Trophoblast cell (in vitro differentiated cells and primary cell): Measurements from ENCODE around the gene ZNF891.

Experiments
- DNase-seq, 2 donors: peaks; one replicate each; pipeline ENCODE4 v3.0.0-alpha.2; 2016
- H2AFZ ChIP-seq: 2 replicates; pipeline ENCODE4 v1.6.1; 2013; ENCODE audit warnings: low read length, moderate library complexity, mild to moderate bottlenecking; ENCODE audit not compliant: insufficient read depth, poor library complexity
- H2AK5ac ChIP-seq: 2 replicates; pipeline ENCODE4 v1.6.1; 2013; ENCODE audit warnings: mild to moderate bottlenecking, low read length
- H2BK120ac ChIP-seq: 2 replicates; pipeline ENCODE4 v1.6.1; 2013; ENCODE audit warnings: low read length, mild to moderate bottlenecking, moderate library complexity; ENCODE audit not compliant: insufficient read depth, poor library complexity
- H2BK12ac ChIP-seq: 2 replicates; pipeline ENCODE4 v1.6.1; 2013; ENCODE audit warnings: mild to moderate bottlenecking, low read length, moderate library complexity
- H2BK5ac ChIP-seq: 2 replicates; pipeline ENCODE4 v1.6.1; 2013; ENCODE audit warnings: low read length, low read depth, moderate library complexity, mild to moderate bottlenecking; ENCODE audit not compliant: poor library complexity
- H3K14ac ChIP-seq: 2 replicates; pipeline ENCODE4 v1.6.1; 2013; ENCODE audit warnings: mild to moderate bottlenecking, low read length
- H3K18ac ChIP-seq: 2 replicates; pipeline ENCODE4 v1.6.1; 2013; ENCODE audit warnings: mild to moderate bottlenecking, low read length
- H3K23ac ChIP-seq: 2 replicates; pipeline ENCODE4 v1.6.1; 2013; ENCODE audit warnings: low read length
- H3K27ac ChIP-seq: 2 replicates; pipeline ENCODE4 v1.5.1; 2013; ENCODE audit warnings: low read depth, mild to moderate bottlenecking, inconsistent platforms, low read length, moderate library complexity
- H3K27me3 ChIP-seq: 2 replicates; pipeline ENCODE4 v1.6.1; 2013; ENCODE audit warnings: inconsistent platforms, mild to moderate bottlenecking, low read length, moderate library complexity; ENCODE audit not compliant: insufficient read depth
- H3K36me3 ChIP-seq, 2 experiments: 1 replicate in 1 of 2; 2 replicates in 1 of 2; pipeline ENCODE4 v1.6.1; 2013; ENCODE audit warnings: low read length in 2 of 2, mild to moderate bottlenecking in 2 of 2, moderate library complexity in 1 of 2; ENCODE audit not compliant: insufficient read depth in 2 of 2, control insufficient read depth in 1 of 2
- H3K4ac ChIP-seq: 2 replicates; pipeline ENCODE4 v1.6.1; 2013; ENCODE audit warnings: low read depth, mild to moderate bottlenecking, low read length, moderate library complexity
- H3K4me1 ChIP-seq, 2 experiments: 1 replicate in 1 of 2; 2 replicates in 1 of 2; pipeline ENCODE4 v1.6.1; 2013; ENCODE audit warnings: low read length in 2 of 2, mild to moderate bottlenecking in 2 of 2, moderate library complexity in 1 of 2; ENCODE audit not compliant: insufficient read depth in 2 of 2, control insufficient read depth in 1 of 2
- H3K4me2 ChIP-seq: 2 replicates; pipeline ENCODE4 v1.6.1; 2013; ENCODE audit warnings: inconsistent platforms, mild to moderate bottlenecking, low read length, moderate library complexity
- H3K4me3 ChIP-seq: 2 replicates; pipeline ENCODE4 v1.5.1; 2013; ENCODE audit warnings: mild to moderate bottlenecking, low read depth, low read length, inconsistent platforms
- H3K79me1 ChIP-seq: one replicate; pipeline ENCODE4 v1.6.1; 2013; ENCODE audit warnings: low read length
- H3K79me2 ChIP-seq: 2 replicates; pipeline ENCODE4 v1.6.1; 2013; ENCODE audit warnings: low read length, mild to moderate bottlenecking; ENCODE audit not compliant: control insufficient read depth, insufficient read depth, poor library complexity
- H3K9ac ChIP-seq: 2 replicates; pipeline ENCODE4 v1.6.1; 2013; ENCODE audit warnings: mild to moderate bottlenecking, low read length
- H3K9me3 ChIP-seq: 2 replicates; pipeline ENCODE4 v1.6.1; 2013; ENCODE audit warnings: low read depth, mild to moderate bottlenecking, control low read depth, inconsistent platforms, low read length; ENCODE audit not compliant: insufficient read depth
- H4K12ac ChIP-seq: 2 replicates; pipeline ENCODE4 v1.6.1; 2013; ENCODE audit warnings: low read depth, mild to moderate bottlenecking, low read length, moderate library complexity
- H4K8ac ChIP-seq: 2 replicates; pipeline ENCODE4 v1.6.1; 2013; ENCODE audit warnings: low read depth, mild to moderate bottlenecking, low read length, moderate library complexity
- H4K91ac ChIP-seq: one replicate; pipeline ENCODE4 v1.6.1; 2013; ENCODE audit warnings: low read depth, mild to moderate bottlenecking, low read length, moderate library complexity
- WGBS: extraction: QIAGEN DNeasy Blood & Tissue Kit; methylation state at CpG from one replicate; pipeline ENCODE4 v1.1.7; 2013; ENCODE audit warnings: missing lambda C conversion rate; ENCODE audit not compliant: insufficient read length, insufficient coverage; ENCODE audit errors: extremely low coverage; 5-methylcytosine and 5-hydroxymethylcytosine counted together

Gene ZNF891

DNA sequence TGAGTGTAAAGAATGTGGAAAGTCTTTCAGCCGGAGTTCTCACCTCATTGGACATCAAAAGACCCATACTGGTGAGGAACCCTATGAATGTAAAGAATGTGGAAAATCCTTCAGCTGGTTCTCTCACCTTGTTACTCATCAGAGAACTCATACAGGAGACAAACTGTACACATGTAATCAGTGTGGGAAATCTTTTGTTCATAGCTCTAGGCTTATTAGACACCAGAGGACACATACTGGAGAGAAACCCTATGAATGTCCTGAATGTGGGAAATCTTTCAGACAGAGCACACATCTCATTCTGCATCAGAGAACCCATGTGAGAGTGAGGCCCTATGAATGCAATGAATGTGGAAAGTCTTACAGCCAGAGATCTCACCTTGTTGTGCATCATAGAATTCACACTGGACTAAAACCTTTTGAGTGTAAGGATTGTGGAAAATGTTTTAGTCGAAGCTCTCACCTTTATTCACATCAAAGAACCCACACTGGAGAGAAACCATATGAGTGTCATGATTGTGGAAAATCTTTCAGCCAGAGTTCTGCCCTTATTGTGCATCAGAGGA lies 26.1 kb upstream of the ZNF891 start:
- Histone ChIP-seq H2BK12ac (no peak overlapping the region), H3K9me3 (peaks cover 19% of the 10 kb centered on the region), H3K79me2 (no peaks in the 10 kb centered on the region), H3K4me2 (no peak overlapping the region), H2BK120ac (no peak overlapping the region), H4K12ac (no peak overlapping the region), H3K36me3 (peaks cover 11 to 27% of the 10 kb centered on the region in 2 experiments), H3K14ac (no peak overlapping the region), H3K27me3 (no peaks in the 10 kb centered on the region), H3K4me3 (no peak overlapping the region), H3K18ac (no peak overlapping the region), H3K23ac (no peak overlapping the region), H4K91ac (no peak overlapping the region), H3K9ac (no peak overlapping the region), H3K4ac (no peak overlapping the region), H3K4me1 (no peaks in the 10 kb centered on the region), H3K27ac (no peak overlapping the region), H4K8ac (no peak overlapping the region), H2AK5ac (no peak overlapping the region), H3K79me1 (no peaks in the 10 kb centered on the region), H2AFZ (no peak overlapping the region), H2BK5ac (no peak overlapping the region)
- no peak for DNase-seq
- WGBS = no CpG with 5 or more reads among the region's 2 CpGs

DNA sequence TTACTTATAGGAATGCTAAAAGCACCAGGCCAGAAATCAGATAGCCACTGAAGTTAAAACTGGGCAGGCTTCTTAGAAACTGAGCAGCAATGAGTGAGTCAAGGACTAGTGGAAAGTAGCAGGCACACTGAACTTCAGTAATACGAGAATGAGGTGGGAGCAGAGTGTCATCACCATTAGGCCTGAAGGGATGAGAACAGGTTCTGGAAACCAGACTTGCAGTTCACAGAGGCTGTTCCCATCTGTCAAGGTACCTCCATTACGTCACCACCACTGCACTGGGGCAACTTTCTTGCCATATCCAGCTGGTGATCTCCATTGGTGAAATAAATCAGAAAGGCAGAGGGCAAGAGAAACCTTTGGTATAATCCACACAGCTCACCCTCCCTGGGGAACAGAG lies 15.9 kb upstream of the ZNF891 start:
- H3K14ac ChIP-seq = no peak overlapping the region
- no peaks in the 10 kb centered on the region for H3K27me3 ChIP-seq
- WGBS = no CpG with 5 or more reads among the region's 2 CpGs
- H3K4me1 ChIP-seq = no peaks in the 10 kb centered on the region
- H2BK12ac ChIP-seq = no peak overlapping the region
- no peak overlapping the region for H3K4me3 ChIP-seq
- no peak overlapping the region for H2BK120ac ChIP-seq
- H3K79me2 ChIP-seq = no peaks in the 10 kb centered on the region
- DNase-seq = no peak
- peaks cover 26 to 27% of the 10 kb centered on the region in 2 experiments for H3K36me3 ChIP-seq
- H2AFZ ChIP-seq = no peak overlapping the region
- no peak overlapping the region for H4K12ac ChIP-seq
- H4K8ac ChIP-seq = no peak overlapping the region
- no peak overlapping the region for H3K4me2 ChIP-seq
- no peak overlapping the region for H2AK5ac ChIP-seq
- H4K91ac ChIP-seq = no peak overlapping the region
- H3K23ac ChIP-seq = peak overlapping the region; percentile 85
- H3K4ac ChIP-seq = no peak overlapping the region
- no peak overlapping the region for H3K27ac ChIP-seq
- no peak overlapping the region for H3K9ac ChIP-seq
- H3K79me1 ChIP-seq = no peaks in the 10 kb centered on the region
- H3K9me3 ChIP-seq = peaks cover 11% of the 10 kb centered on the region
- no peak overlapping the region for H3K18ac ChIP-seq
- H2BK5ac ChIP-seq = no peak overlapping the region

DNA sequence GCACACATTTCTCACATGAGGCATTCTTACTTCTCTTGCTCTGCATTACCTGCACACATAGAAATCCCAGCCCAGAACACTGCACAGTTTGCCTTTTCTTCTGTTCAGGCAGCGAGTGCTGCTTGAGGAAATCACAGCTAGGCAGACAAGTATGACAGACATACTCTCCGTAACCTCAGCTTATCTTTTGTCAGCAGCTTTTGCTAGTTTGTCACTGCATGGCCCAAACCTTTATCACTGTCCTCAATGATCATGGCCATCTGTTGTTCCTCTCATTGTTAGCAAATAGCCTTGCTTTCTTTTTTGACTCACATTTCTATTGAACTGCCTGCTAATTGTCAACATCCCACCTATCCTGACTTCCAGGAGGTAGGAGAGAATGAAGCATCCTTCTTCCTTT lies 5.7 kb upstream of the ZNF891 start:
- no CpG with 5 or more reads among the region's 2 CpGs for WGBS
- no peak overlapping the region for H3K23ac ChIP-seq
- no peak overlapping the region for H3K4me2 ChIP-seq

DNA sequence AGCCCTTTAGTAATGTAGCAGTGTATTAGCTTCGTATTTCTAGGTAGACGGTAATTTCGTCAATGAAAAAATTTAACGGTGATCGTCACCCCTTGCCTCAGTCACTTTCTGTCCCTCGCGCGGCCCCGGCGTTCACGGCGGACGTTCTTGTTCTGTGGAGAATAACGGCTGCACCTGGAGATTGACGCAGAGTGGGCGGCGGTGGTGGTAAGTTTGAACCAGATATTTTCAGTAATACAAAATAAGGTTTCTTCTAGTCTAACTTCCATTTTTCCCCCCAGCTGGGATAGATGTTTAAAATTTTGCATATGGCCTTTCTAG lies 694 bp upstream of the ZNF891 start:
- peaks cover 2 to 3% of the 10 kb centered on the region in 2 experiments for H3K4me1 ChIP-seq
- WGBS = no CpG with 5 or more reads among the region's 17 CpGs
- DNase-seq = no peak
- H2AK5ac ChIP-seq = no peak overlapping the region
- peak overlapping the region; percentile 36 for H2BK120ac ChIP-seq
- H2AFZ ChIP-seq = peak overlapping the region; percentile 88
- H3K4me2 ChIP-seq = peak overlapping the region; percentile 66
- H3K27me3 ChIP-seq = no peaks in the 10 kb centered on the region
- H4K8ac ChIP-seq = peak overlapping the region; percentile 66
- H3K9me3 ChIP-seq = peaks cover 8% of the 10 kb centered on the region
- H4K91ac ChIP-seq = no peak overlapping the region
- peaks cover 4% of the 10 kb centered on the region for H3K79me2 ChIP-seq
- peak overlapping the region; percentile 25 for H3K9ac ChIP-seq
- peak overlapping the region; percentile 88 for H3K4me3 ChIP-seq
- H3K79me1 ChIP-seq = peaks cover 8% of the 10 kb centered on the region
- no peak overlapping the region for H3K4ac ChIP-seq
- peak overlapping the region; percentile 16 for H4K12ac ChIP-seq
- H2BK12ac ChIP-seq = no peak overlapping the region
- H2BK5ac ChIP-seq = peak overlapping the region; percentile 64
- no peak overlapping the region for H3K18ac ChIP-seq
- no peak overlapping the region for H3K23ac ChIP-seq
- H3K27ac ChIP-seq = peak overlapping the region; percentile 74
- peaks cover 7 to 11% of the 10 kb centered on the region in 2 experiments for H3K36me3 ChIP-seq
- H3K14ac ChIP-seq = peak overlapping the region; percentile 24

More for the DNA sequence above, 5.7 kb upstream of the ZNF891 start:
- H4K8ac ChIP-seq = no peak overlapping the region
- no peak overlapping the region for H2AK5ac ChIP-seq
- no peak overlapping the region for H3K14ac ChIP-seq
- DNase-seq = no peak
- H2BK120ac ChIP-seq = no peak overlapping the region
- peaks cover 2 to 17% of the 10 kb centered on the region in 2 experiments for H3K36me3 ChIP-seq
- no peak overlapping the region for H4K12ac ChIP-seq
- peaks cover under 1% of the 10 kb centered on the region for H3K79me1 ChIP-seq
- H4K91ac ChIP-seq = no peak overlapping the region
- H3K27me3 ChIP-seq = no peaks in the 10 kb centered on the region
- no peak overlapping the region for H2BK5ac ChIP-seq
- H3K79me2 ChIP-seq = no peaks in the 10 kb centered on the region
- no peak overlapping the region for H3K4me3 ChIP-seq
- H3K18ac ChIP-seq = no peak overlapping the region
- no peak overlapping the region for H2BK12ac ChIP-seq
- H3K9me3 ChIP-seq = peaks cover 4% of the 10 kb centered on the region
- no peak overlapping the region for H3K27ac ChIP-seq
- no peaks in the 10 kb centered on the region for H3K4me1 ChIP-seq
- H3K9ac ChIP-seq = no peak overlapping the region
- no peak overlapping the region for H2AFZ ChIP-seq
- no peak overlapping the region for H3K4ac ChIP-seq
